Mesendoderm (in vitro differentiated cells): ENCODE results near the gene DENND1A.

Source experiments
- DNase-seq: peaks from one replicate; pipeline ENCODE4 v3.0.0; 2013
- H2AK5ac ChIP-seq: 2 replicates; pipeline ENCODE4 v1.6.1; 2013; ENCODE audit warnings: low read length, inconsistent platforms
- H2BK120ac ChIP-seq: 2 replicates; pipeline ENCODE4 v1.6.1; 2013; ENCODE audit warnings: low read depth, mild to moderate bottlenecking, low read length, moderate library complexity, mixed read lengths
- H2BK15ac ChIP-seq: replicated peaks from 2 replicates; pipeline ENCODE4 v1.6.1; 2013; ENCODE audit warnings: low read depth, mild to moderate bottlenecking, moderate library complexity
- H2BK5ac ChIP-seq: 2 replicates; pipeline ENCODE4 v1.6.1; 2013; ENCODE audit warnings: low read length, inconsistent platforms
- H3K18ac ChIP-seq: 2 replicates; pipeline ENCODE4 v1.6.1; 2013; ENCODE audit warnings: mild to moderate bottlenecking, low read length, mixed read lengths
- H3K23ac ChIP-seq: one replicate; pipeline ENCODE4 v1.6.1; 2013; ENCODE audit warnings: low read length
- H3K27ac ChIP-seq: 2 replicates; pipeline ENCODE4 v1.5.1; 2013; ENCODE audit warnings: low read depth, mild to moderate bottlenecking, inconsistent platforms, low read length, moderate library complexity
- H3K27me3 ChIP-seq: 2 replicates; pipeline ENCODE4 v1.6.1; 2013; ENCODE audit warnings: low read length, control low read depth, mild to moderate bottlenecking, inconsistent platforms; ENCODE audit not compliant: insufficient read depth, poor library complexity
- H3K36me3 ChIP-seq: 2 replicates; pipeline ENCODE4 v1.6.1; 2013; ENCODE audit warnings: low read length, inconsistent platforms; ENCODE audit not compliant: control insufficient read depth, insufficient read depth
- H3K4ac ChIP-seq: one replicate; pipeline ENCODE4 v1.6.1; 2013; ENCODE audit warnings: low read depth, mild to moderate bottlenecking, low read length, moderate library complexity
- H3K4me1 ChIP-seq: 2 replicates; pipeline ENCODE4 v1.6.1; 2013; ENCODE audit warnings: low read depth, low read length, inconsistent platforms; ENCODE audit not compliant: control insufficient read depth
- H3K4me2 ChIP-seq: 2 replicates; pipeline ENCODE4 v1.6.1; 2013; ENCODE audit warnings: low read length
- H3K4me3 ChIP-seq: 2 replicates; pipeline ENCODE4 v1.5.1; 2013; ENCODE audit warnings: mild to moderate bottlenecking, low read length
- H3K56ac ChIP-seq: one replicate; pipeline ENCODE4 v1.6.1; 2013; ENCODE audit warnings: low read length
- H3K79me1 ChIP-seq: 2 replicates; pipeline ENCODE4 v1.6.1; 2013; ENCODE audit warnings: low read length, inconsistent platforms
- H3K79me2 ChIP-seq: 2 replicates; pipeline ENCODE4 v1.6.1; 2013; ENCODE audit warnings: mild to moderate bottlenecking, low read length; ENCODE audit not compliant: control insufficient read depth, insufficient read depth
- H3K9ac ChIP-seq: 2 replicates; pipeline ENCODE4 v1.6.1; 2013; ENCODE audit warnings: low read length, inconsistent platforms
- H4K5ac ChIP-seq: one replicate; pipeline ENCODE4 v1.6.1; 2013; ENCODE audit warnings: low read length
- H4K8ac ChIP-seq: one replicate; pipeline ENCODE4 v1.6.1; 2013; ENCODE audit warnings: low read depth, mild to moderate bottlenecking, control low read depth, low read length, moderate library complexity
- WGBS: extraction: QIAGEN DNeasy Blood & Tissue Kit; methylation state at CpG from one replicate; pipeline ENCODE4 v1.1.7; 2013; ENCODE audit warnings: low lambda C conversion rate, missing lambda C conversion rate; ENCODE audit not compliant: insufficient coverage; ENCODE audit errors: extremely low coverage; 5-methylcytosine and 5-hydroxymethylcytosine counted together

DENND1A gene

GRCh38 chr9:123447934-123448646 is 481.8 kb downstream of the DENND1A start:
- Histone ChIP-seq H2BK15ac (no peak overlapping the region), H3K23ac (no peak overlapping the region), H3K9ac (no peak overlapping the region), H3K79me1 (no peaks in the 10 kb centered on the region), H4K5ac (no peak overlapping the region), H3K27ac (no peak overlapping the region), H2BK120ac (no peak overlapping the region), H3K36me3 (no peaks in the 10 kb centered on the region), H3K27me3 (no peaks in the 10 kb centered on the region), H2AK5ac (no peak overlapping the region), H2BK5ac (no peak overlapping the region), H3K4me1 (peaks cover 3% of the 10 kb centered on the region), H3K4me3 (no peak overlapping the region), H3K79me2 (no peaks in the 10 kb centered on the region), H3K4me2 (no peak overlapping the region), H3K18ac (no peak overlapping the region), H4K8ac (no peak overlapping the region), H3K4ac (no peak overlapping the region), H3K56ac (no peak overlapping the region)
- no peak for DNase-seq
- WGBS = no CpG with 5 or more reads among the region's 9 CpGs

GRCh38 chr9:123445981-123446610 is 483.8 kb downstream of the DENND1A start:
- Histone ChIP-seq H3K4ac (peak overlapping the region; percentile 79), H3K4me1 (peaks cover 3% of the 10 kb centered on the region), H3K4me2 (no peak overlapping the region), H3K23ac (no peak overlapping the region), H2AK5ac (no peak overlapping the region), H3K9ac (no peak overlapping the region), H2BK120ac (no peak overlapping the region), H3K79me2 (no peaks in the 10 kb centered on the region), H3K79me1 (no peaks in the 10 kb centered on the region), H4K5ac (no peak overlapping the region), H3K18ac (peak overlapping the region; percentile 64), H3K36me3 (no peaks in the 10 kb centered on the region), H3K56ac (no peak overlapping the region), H3K27ac (peak overlapping the region; percentile 6), H2BK5ac (no peak overlapping the region), H4K8ac (no peak overlapping the region), H3K4me3 (no peak overlapping the region), H2BK15ac (no peak overlapping the region), H3K27me3 (no peaks in the 10 kb centered on the region)
- DNase-seq = peak; percentile 81
- WGBS = no CpG with 5 or more reads among the region's 10 CpGs

- Histone ChIP-seq H3K23ac (no peak overlapping the region), H2BK5ac (peak overlapping the region; percentile 15), H3K4me2 (no peak overlapping the region), H4K8ac (no peak overlapping the region), H3K36me3 (no peaks in the 10 kb centered on the region), H3K18ac (peak overlapping the region; percentile 5), H3K79me1 (no peaks in the 10 kb centered on the region), H2BK120ac (no peak overlapping the region), H3K9ac (no peak overlapping the region), H3K4me3 (no peak overlapping the region), H3K27me3 (no peaks in the 10 kb centered on the region), H3K56ac (peak overlapping the region; percentile 39), H2AK5ac (no peak overlapping the region), H3K27ac (no peak overlapping the region), H2BK15ac (no peak overlapping the region), H3K4me1 (peaks cover 3% of the 10 kb centered on the region), H3K79me2 (no peaks in the 10 kb centered on the region), H3K4ac (peak overlapping the region; percentile 20), H4K5ac (peak overlapping the region; percentile 50)
- no CpG with 5 or more reads among the region's 7 CpGs for WGBS
- no peak for DNase-seq
These were observed 484.8 kb downstream of the DENND1A start for GRCh38 chr9:123445116-123445515.

- no peak overlapping the region for H3K9ac ChIP-seq
- H4K5ac ChIP-seq = no peak overlapping the region
- DNase-seq = no peak
- no peak overlapping the region for H3K27ac ChIP-seq
- no peak overlapping the region for H2BK120ac ChIP-seq
- H3K23ac ChIP-seq = no peak overlapping the region
- H3K4ac ChIP-seq = no peak overlapping the region
- H3K36me3 ChIP-seq = no peaks in the 10 kb centered on the region
- H2BK15ac ChIP-seq = no peak overlapping the region
- H3K56ac ChIP-seq = no peak overlapping the region
- H3K27me3 ChIP-seq = no peaks in the 10 kb centered on the region
- H3K4me2 ChIP-seq = no peak overlapping the region
- H3K79me2 ChIP-seq = no peaks in the 10 kb centered on the region
- H3K4me3 ChIP-seq = no peak overlapping the region
- H2AK5ac ChIP-seq = no peak overlapping the region
- H4K8ac ChIP-seq = no peak overlapping the region
- H2BK5ac ChIP-seq = no peak overlapping the region
- no peaks in the 10 kb centered on the region for H3K79me1 ChIP-seq
- no peak overlapping the region for H3K18ac ChIP-seq
- H3K4me1 ChIP-seq = peaks cover 8% of the 10 kb centered on the region
These were observed 488.2 kb downstream of the DENND1A start for GRCh38 chr9:123441769-123442168.

- H3K9ac ChIP-seq = no peak overlapping the region
- no peaks in the 10 kb centered on the region for H3K79me1 ChIP-seq
- H4K8ac ChIP-seq = no peak overlapping the region
- no peaks in the 10 kb centered on the region for H3K27me3 ChIP-seq
- H3K4me1 ChIP-seq = peaks cover 8% of the 10 kb centered on the region
- H3K23ac ChIP-seq = no peak overlapping the region
- no peak overlapping the region for H3K4ac ChIP-seq
- H3K18ac ChIP-seq = no peak overlapping the region
- no peak overlapping the region for H4K5ac ChIP-seq
- no peak overlapping the region for H3K27ac ChIP-seq
- H2BK5ac ChIP-seq = no peak overlapping the region
- no CpG with 5 or more reads among the region's 11 CpGs for WGBS
- no peak overlapping the region for H3K56ac ChIP-seq
- H2BK15ac ChIP-seq = no peak overlapping the region
- no peak overlapping the region for H2AK5ac ChIP-seq
- H2BK120ac ChIP-seq = no peak overlapping the region
- no peaks in the 10 kb centered on the region for H3K79me2 ChIP-seq
- H3K4me3 ChIP-seq = no peak overlapping the region
- DNase-seq = no peak
- H3K36me3 ChIP-seq = no peaks in the 10 kb centered on the region
- H3K4me2 ChIP-seq = no peak overlapping the region
These were observed 489.7 kb downstream of the DENND1A start for GRCh38 chr9:123440256-123440655.
